ENCODE data around the gene TJP2. TPM values are rescaled to one million over a fixed set of nuclear protein-coding genes. Genes with fewer than 3 reads are reported as not detected.

Gene TJP2
- total RNA-seq, 4 donors from 2014 or later: 101 to 301 (median 152) TPM

GRCh38 chr9:69186841-69187611 lies 12.9 kb downstream of the TJP2 start:
- Histone ChIP-seq H3K4me3 (no peak overlapping the region), H3K27ac (peak overlapping the region; percentile 18 to 57 (median 40)), H3K36me3 (peaks cover 0 to 5% (median 0%) of the 10 kb centered on the region in 3 donors), H3K9me3 (no peaks in the 10 kb centered on the region), H3K27me3 (no peaks in the 10 kb centered on the region), H3K4me1 (peaks cover 0 to 44% (median 6%) of the 10 kb centered on the region in 3 donors)
- 50 to 55% methylated on average over 7 of the region's 7 CpGs for WGBS, 2 donors
- DNase-seq: no peak
- TF ChIP-seq POLR2A (IDR thresholded peaks at IDR 0.05): no peak
- TF ChIP-seq, protein P1, sequence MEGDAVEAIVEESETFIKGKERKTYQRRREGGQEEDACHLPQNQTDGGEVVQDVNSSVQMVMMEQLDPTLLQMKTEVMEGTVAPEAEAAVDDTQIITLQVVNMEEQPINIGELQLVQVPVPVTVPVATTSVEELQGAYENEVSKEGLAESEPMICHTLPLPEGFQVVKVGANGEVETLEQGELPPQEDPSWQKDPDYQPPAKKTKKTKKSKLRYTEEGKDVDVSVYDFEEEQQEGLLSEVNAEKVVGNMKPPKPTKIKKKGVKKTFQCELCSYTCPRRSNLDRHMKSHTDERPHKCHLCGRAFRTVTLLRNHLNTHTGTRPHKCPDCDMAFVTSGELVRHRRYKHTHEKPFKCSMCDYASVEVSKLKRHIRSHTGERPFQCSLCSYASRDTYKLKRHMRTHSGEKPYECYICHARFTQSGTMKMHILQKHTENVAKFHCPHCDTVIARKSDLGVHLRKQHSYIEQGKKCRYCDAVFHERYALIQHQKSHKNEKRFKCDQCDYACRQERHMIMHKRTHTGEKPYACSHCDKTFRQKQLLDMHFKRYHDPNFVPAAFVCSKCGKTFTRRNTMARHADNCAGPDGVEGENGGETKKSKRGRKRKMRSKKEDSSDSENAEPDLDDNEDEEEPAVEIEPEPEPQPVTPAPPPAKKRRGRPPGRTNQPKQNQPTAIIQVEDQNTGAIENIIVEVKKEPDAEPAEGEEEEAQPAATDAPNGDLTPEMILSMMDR (IDR thresholded peaks at IDR 0.05): no peak
- intact Hi-C loops (cut with DNase I): no loop called here

- no peak overlapping the region for H3K27ac ChIP-seq
- H3K36me3 ChIP-seq: no peaks in the 10 kb centered on the region
- no peaks in the 10 kb centered on the region for H3K9me3 ChIP-seq
- no peak for DNase-seq
- intact Hi-C loops (cut with DNase I): no loop called here
- TF ChIP-seq, protein P1 (IDR thresholded peaks at IDR 0.05): no peak
- TF ChIP-seq POLR2A (IDR thresholded peaks at IDR 0.05): no peak
- H3K27me3 ChIP-seq: no peaks in the 10 kb centered on the region
- peaks cover 0 to 55% (median 12%) of the 10 kb centered on the region in 3 donors for H3K4me1 ChIP-seq
- no peak overlapping the region for H3K4me3 ChIP-seq
- 83 to 96% methylated on average over 2 of the region's 2 CpGs for WGBS, 2 donors
Measured at GRCh38 chr9:69188975-69189374, 14.9 kb downstream of the TJP2 start.

DNA sequence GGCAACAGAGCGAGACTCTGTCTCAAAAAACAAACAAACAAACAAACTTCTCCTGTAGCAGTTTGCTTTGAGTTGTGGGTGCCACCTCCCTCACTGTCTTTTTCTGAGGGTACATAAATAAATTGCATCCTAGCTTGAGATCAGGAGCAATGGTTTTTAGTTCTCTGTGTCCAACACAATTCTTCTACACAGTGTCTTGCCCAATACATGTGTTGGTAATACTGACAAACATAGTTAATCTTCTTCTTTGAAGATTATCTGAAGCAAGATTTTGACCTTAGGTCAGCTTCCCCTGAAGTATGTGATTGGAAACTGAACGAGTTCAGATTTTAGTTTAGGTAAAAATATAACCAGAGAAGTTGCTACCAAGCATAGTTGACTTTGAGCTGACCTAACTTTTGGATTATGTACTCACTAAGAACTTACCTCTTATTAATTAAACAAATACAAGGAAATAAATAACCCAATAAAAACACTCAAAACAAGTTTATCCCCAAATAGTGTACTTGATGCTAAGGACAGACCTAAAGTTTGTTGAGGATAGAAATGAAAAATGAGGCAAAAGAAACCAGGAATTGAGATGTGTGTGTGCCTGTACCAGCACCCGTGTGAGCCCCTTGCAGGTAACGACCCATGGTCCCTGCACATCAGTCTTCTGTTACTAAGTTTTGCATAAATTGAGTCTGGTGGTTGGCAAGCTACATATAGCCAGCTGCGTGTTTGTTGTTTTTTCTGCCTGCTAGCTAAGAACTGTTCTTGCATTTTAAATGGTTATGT lies 16.2 kb downstream of the TJP2 start:
- Histone ChIP-seq H3K27me3 (no peaks in the 10 kb centered on the region), H3K4me1 (peaks cover 0 to 55% (median 12%) of the 10 kb centered on the region in 3 donors), H3K27ac (no peak overlapping the region), H3K4me3 (no peak overlapping the region), H3K9me3 (no peaks in the 10 kb centered on the region), H3K36me3 (no peaks in the 10 kb centered on the region)
- no peak for DNase-seq
- intact Hi-C loops (cut with DNase I): loop anchor here (5.0 kb wide), 1 partner anchor 138 kb away; no protein-coding TSS in a partner anchor
- TF ChIP-seq POLR2A (IDR thresholded peaks at IDR 0.05): no peak
- TF ChIP-seq, protein P1 (IDR thresholded peaks at IDR 0.05): no peak
- 45 to 60% methylated on average over 5 of the region's 5 CpGs for WGBS, 2 donors

DNA sequence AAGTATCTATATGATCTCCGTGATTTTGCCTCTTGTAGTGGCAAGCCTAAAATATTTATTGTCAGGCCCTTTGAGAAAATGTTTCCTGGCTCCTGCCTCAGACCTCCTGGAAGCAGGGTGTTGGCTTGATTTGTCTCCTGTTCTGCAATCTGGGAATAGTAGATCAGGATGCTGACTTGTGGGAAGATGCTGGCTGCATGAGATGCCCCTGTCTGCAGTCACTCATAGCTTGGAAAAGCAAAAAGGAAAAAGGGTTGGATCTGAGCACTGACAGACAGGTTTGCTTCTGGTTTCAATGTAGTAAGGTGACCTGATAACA lies 16.7 kb downstream of the TJP2 start:
- H3K27ac ChIP-seq: no peak overlapping the region
- H3K27me3 ChIP-seq: no peaks in the 10 kb centered on the region
- no peak for DNase-seq
- intact Hi-C loops (cut with DNase I): loop anchor here (5.0 kb wide), 1 partner anchor 139 kb away; no protein-coding TSS in a partner anchor
- WGBS, 2 donors: 25 to 35% methylated on average over 1 of the region's 1 CpG
- H3K4me3 ChIP-seq: no peak overlapping the region
- no peaks in the 10 kb centered on the region for H3K9me3 ChIP-seq
- no peaks in the 10 kb centered on the region for H3K36me3 ChIP-seq
- H3K4me1 ChIP-seq: peaks cover 0 to 55% (median 12%) of the 10 kb centered on the region in 3 donors
- TF ChIP-seq, protein P1 (IDR thresholded peaks at IDR 0.05): no peak
- no peak for TF ChIP-seq POLR2A (IDR thresholded peaks at IDR 0.05)

GRCh38 chr9:69191231-69191630 lies 17.2 kb downstream of the TJP2 start:
- 60 to 71% methylated on average over 3 of the region's 3 CpGs for WGBS, 2 donors
- no peak for TF ChIP-seq POLR2A (IDR thresholded peaks at IDR 0.05)
- TF ChIP-seq, protein P1 (IDR thresholded peaks at IDR 0.05): no peak
- DNase-seq: no peak
- Histone ChIP-seq H3K36me3 (no peaks in the 10 kb centered on the region), H3K27ac (no peak overlapping the region), H3K4me1 (peaks cover 0 to 51% (median 9%) of the 10 kb centered on the region in 3 donors), H3K9me3 (no peaks in the 10 kb centered on the region), H3K4me3 (no peak overlapping the region), H3K27me3 (no peaks in the 10 kb centered on the region)
- intact Hi-C loops (cut with DNase I): loop anchor here (5.0 kb wide), 1 partner anchor 139 kb away; no protein-coding TSS in a partner anchor
